HepG2 (cell line): ENCODE data around the gene NDUFB10. TPM values are rescaled to one million over a fixed set of nuclear protein-coding genes. Genes with fewer than 3 reads are reported as not detected.
A peak's percentile ranks its signal among the peaks of the same experiment; 100 is the strongest.

Experiments used
- BHLHE40 ChIP-seq: IDR thresholded peaks from 2 replicates; pipeline ENCODE4 v1.6.1; 2011; ENCODE audit warnings: low read length, improper control_type of control experiment
- FLYWCH1 ChIP-seq: sonication (generic); formaldehyde crosslinking; IDR thresholded peaks from 2 replicates; pipeline ENCODE4 v1.8.1; 2023; ENCODE audit warnings: mild to moderate bottlenecking, missing genetic modification reagents
- GPBP1L1 ChIP-seq: sonication (generic); formaldehyde crosslinking; IDR thresholded peaks from 2 replicates; pipeline ENCODE4 v1.5.0; 2020; ENCODE audit warnings: mild to moderate bottlenecking, missing genetic modification reagents
- KMT2A ChIP-seq: sonication (generic); formaldehyde crosslinking; IDR thresholded peaks from 2 replicates; pipeline ENCODE4 v1.4.0; 2020; ENCODE audit warnings: missing genetic modification reagents
- MAZ ChIP-seq, 2 experiments: sonication (generic) in 1 of 2; formaldehyde crosslinking in 1 of 2; IDR thresholded peaks; 2 replicates each; pipeline versions ENCODE4 v1.5.0 to v1.6.1; 2012 to 2020; ENCODE audit warnings: low read depth in 2 of 2, mild to moderate bottlenecking in 2 of 2, borderline replicate concordance in 1 of 2, improper control_type of control experiment in 1 of 2, low read length in 1 of 2, missing genetic modification reagents in 1 of 2, moderate library complexity in 1 of 2
- MTA1 ChIP-seq: sonication (generic); formaldehyde crosslinking; IDR thresholded peaks from 2 replicates; pipeline ENCODE4 v1.4.0; 2020; ENCODE audit warnings: missing genetic modification reagents, mild to moderate bottlenecking, borderline replicate concordance
- REXO4 ChIP-seq: sonication (generic); formaldehyde crosslinking; IDR thresholded peaks from 2 replicates; pipeline ENCODE4 v1.8.0; 2022; ENCODE audit warnings: missing genetic modification reagents, mild to moderate bottlenecking, borderline replicate concordance
- RXRB ChIP-seq: IDR thresholded peaks from 2 replicates; pipeline ENCODE4 v1.6.1; 2016; ENCODE audit warnings: borderline replicate concordance, missing genetic modification reagents, missing compliant biosample characterization
- SRSF1 ChIP-seq: fragments of 200-400 bp; formaldehyde crosslinking; optimal IDR thresholded peaks from 2 replicates; pipeline ENCODE3; 2017; ENCODE audit warnings: mild to moderate bottlenecking, low read depth, low read length, moderate library complexity
- TCF7L2 ChIP-seq: IDR thresholded peaks from 2 replicates; pipeline ENCODE4 v1.6.1; 2011; ENCODE audit warnings: mild to moderate bottlenecking, low read depth, low read length, moderate library complexity
- TEAD3 ChIP-seq: optimal IDR thresholded peaks from 2 replicates; pipeline ENCODE3; 2016; ENCODE audit warnings: borderline replicate concordance
- ZHX2 ChIP-seq, 2 experiments: sonication (generic) in 1 of 2; formaldehyde crosslinking in 1 of 2; IDR thresholded peaks; 2 replicates each; pipeline versions ENCODE4 v1.6.1 to v1.9.0; 2014 to 2022; ENCODE audit warnings: antibody characterized with exemption in 1 of 2, borderline replicate concordance in 1 of 2, inconsistent platforms in 1 of 2, low read depth in 1 of 2, missing genetic modification reagents in 1 of 2
- ZNF264 ChIP-seq: sonication (generic); formaldehyde crosslinking; IDR thresholded peaks from 2 replicates; pipeline ENCODE4 v1.4.0; 2020; ENCODE audit warnings: missing genetic modification reagents
- ZNF382 ChIP-seq: sonication (generic); formaldehyde crosslinking; IDR thresholded peaks from 2 replicates; pipeline ENCODE4 v1.5.0; 2020; ENCODE audit warnings: missing genetic modification reagents, mild to moderate bottlenecking, borderline replicate concordance
- ZNF550 ChIP-seq: sonication (generic); formaldehyde crosslinking; IDR thresholded peaks from 2 replicates; pipeline ENCODE4 v1.4.0; 2020; ENCODE audit warnings: mild to moderate bottlenecking, missing genetic modification reagents, borderline replicate concordance
- ZNF841 ChIP-seq: sonication (generic); formaldehyde crosslinking; IDR thresholded peaks from 2 replicates; pipeline ENCODE4 v1.8.1; 2023; ENCODE audit warnings: missing genetic modification reagents, borderline replicate concordance
- polyA plus RNA-seq, 8 experiments: library from polyadenylated mRNA; depleted of rRNA in 3 of 8; stranded (reverse) in 7 of 8; unstranded in 1 of 8; fragments of >200 nt; fragmentation: Illumina TruSeq in 4 of 8; extraction: Trizol in 4 of 8; gene quantifications; 2 replicates each; pipeline versions ENCODE4 v1.2.1 to v1.2.3, GENCODE V29; 2011 to 2016; ENCODE audit warnings: low read depth in 4 of 8, missing spikeins in 1 of 8, mixed read lengths in 1 of 8; ENCODE audit not compliant: insufficient read depth in 1 of 8
- total RNA-seq, 5 experiments: library from RNA; depleted of rRNA; stranded (reverse); fragments of >200 nt; fragmentation: Illumina TruSeq; extraction: Trizol; gene quantifications; 2 replicates each; pipeline ENCODE4 v1.2.3, GENCODE V29; 2016; ENCODE audit warnings: low read depth in 1 of 5
- TF ChIP-seq, protein P1 (sequence below): sonication (generic); formaldehyde crosslinking; IDR thresholded peaks from 2 replicates; pipeline ENCODE4 v1.5.0; 2020; ENCODE audit warnings: mild to moderate bottlenecking, low read depth, missing genetic modification reagents, borderline replicate concordance
- TF ChIP-seq, protein P2 (sequence below): sonication (generic); formaldehyde crosslinking; IDR thresholded peaks from 2 replicates; pipeline ENCODE4 v1.5.1; 2020; ENCODE audit warnings: missing genetic modification reagents, mild to moderate bottlenecking, borderline replicate concordance

Gene NDUFB10
- total and polyA plus RNA-seq, 2 of the 13 experiments (the other 11 are each of a cell fraction or from before 2014, with no cell fraction given) = 68.6 to 157 TPM

- no peak for TF ChIP-seq ZNF550
- TF ChIP-seq, protein P1, sequence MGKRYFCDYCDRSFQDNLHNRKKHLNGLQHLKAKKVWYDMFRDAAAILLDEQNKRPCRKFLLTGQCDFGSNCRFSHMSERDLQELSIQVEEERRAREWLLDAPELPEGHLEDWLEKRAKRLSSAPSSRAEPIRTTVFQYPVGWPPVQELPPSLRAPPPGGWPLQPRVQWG (CRISPR knock-in tag) = no peak
- no peak for TF ChIP-seq REXO4 (CRISPR knock-in tag)
- peak; percentile 57 for TF ChIP-seq TEAD3 (CRISPR knock-in tag)
- TF ChIP-seq SRSF1 = no peak
- TF ChIP-seq BHLHE40 = peak; percentile 61; the same call in 1 of the 2 replicates
- TF ChIP-seq TCF7L2 = no peak
- TF ChIP-seq, protein P2, sequence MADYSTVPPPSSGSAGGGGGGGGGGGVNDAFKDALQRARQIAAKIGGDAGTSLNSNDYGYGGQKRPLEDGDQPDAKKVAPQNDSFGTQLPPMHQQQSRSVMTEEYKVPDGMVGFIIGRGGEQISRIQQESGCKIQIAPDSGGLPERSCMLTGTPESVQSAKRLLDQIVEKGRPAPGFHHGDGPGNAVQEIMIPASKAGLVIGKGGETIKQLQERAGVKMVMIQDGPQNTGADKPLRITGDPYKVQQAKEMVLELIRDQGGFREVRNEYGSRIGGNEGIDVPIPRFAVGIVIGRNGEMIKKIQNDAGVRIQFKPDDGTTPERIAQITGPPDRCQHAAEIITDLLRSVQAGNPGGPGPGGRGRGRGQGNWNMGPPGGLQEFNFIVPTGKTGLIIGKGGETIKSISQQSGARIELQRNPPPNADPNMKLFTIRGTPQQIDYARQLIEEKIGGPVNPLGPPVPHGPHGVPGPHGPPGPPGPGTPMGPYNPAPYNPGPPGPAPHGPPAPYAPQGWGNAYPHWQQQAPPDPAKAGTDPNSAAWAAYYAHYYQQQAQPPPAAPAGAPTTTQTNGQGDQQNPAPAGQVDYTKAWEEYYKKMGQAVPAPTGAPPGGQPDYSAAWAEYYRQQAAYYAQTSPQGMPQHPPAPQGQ (CRISPR knock-in tag) = no peak
- peak; percentile 74; the same call in 1 of the 2 replicates for TF ChIP-seq MTA1
- TF ChIP-seq FLYWCH1 (CRISPR knock-in tag) = no peak
- no peak for TF ChIP-seq ZNF264 (CRISPR knock-in tag)
- TF ChIP-seq MAZ (IDR thresholded peaks at IDR 0.05; ENCODE audit: borderline replicate concordance, low read depth, low read length) = peak; percentile 73; the same call in 1 of the 2 replicates
- TF ChIP-seq MAZ (CRISPR knock-in tag; IDR thresholded peaks at IDR 0.05; ENCODE audit: low read depth) = peak; percentile 66; the same call in 1 of the 2 replicates
- TF ChIP-seq ZNF841 (CRISPR knock-in tag) = no peak
- 0 out of 2 replicates have a peak, but pooled peaks have one; percentile 29 for TF ChIP-seq ZHX2 (IDR thresholded peaks at IDR 0.05; ENCODE audit: low read depth)
- TF ChIP-seq ZHX2 (CRISPR knock-in tag; IDR thresholded peaks at IDR 0.05; ENCODE audit: borderline replicate concordance) = no peak
- no peak for TF ChIP-seq GPBP1L1 (CRISPR knock-in tag)
- TF ChIP-seq RXRB = peak; percentile 75; the same call in 1 of the 2 replicates
- no peak for TF ChIP-seq ZNF382 (CRISPR knock-in tag)
- 0 out of 2 replicates have a peak, but pooled peaks have one; percentile 24 for TF ChIP-seq KMT2A
Observed at GRCh38 chr16:2003827-2004641, 44.7 kb downstream of the NDUFB10 start (continued).
